HS-27A (cell line): ENCODE measurements around the gene SSNA1.

Source experiments
- DNase-seq: peaks from one replicate; pipeline ENCODE4 v3.0.0-alpha.2; 2012; ENCODE audit warnings: low read depth, missing footprints

Gene SSNA1

GRCh38 chr9:137184881-137185660 lies 3.4 kb upstream of the SSNA1 start:
- DNase-seq: no peak

GRCh38 chr9:137185921-137186320 lies 2.6 kb upstream of the SSNA1 start:
- DNase-seq: no peak

GRCh38 chr9:137186385-137186784 lies 2.1 kb upstream of the SSNA1 start:
- no peak for DNase-seq

GRCh38 chr9:137187386-137187785 lies 1.1 kb upstream of the SSNA1 start:
- no peak for DNase-seq

GRCh38 chr9:137188086-137188489 lies 388 bp upstream of the SSNA1 start:
- no peak for DNase-seq

GRCh38 chr9:137189297-137190295 lies 1.1 kb downstream of the SSNA1 start:
- DNase-seq: no peak

- no peak for DNase-seq
Measured at GRCh38 chr9:137190315-137190856, 1.9 kb downstream of the SSNA1 start.

GRCh38 chr9:137191245-137191644 lies 2.8 kb downstream of the SSNA1 start:
- no peak for DNase-seq

- no peak for DNase-seq
Measured at GRCh38 chr9:137191691-137192447, 3.4 kb downstream of the SSNA1 start.

GRCh38 chr9:137192448-137192780 lies 3.9 kb downstream of the SSNA1 start:
- no peak for DNase-seq

- DNase-seq: no peak
Measured at GRCh38 chr9:137192859-137193258, 4.4 kb downstream of the SSNA1 start.

GRCh38 chr9:137193771-137194170 lies 5.3 kb downstream of the SSNA1 start:
- no peak for DNase-seq

- no peak for DNase-seq
Measured at GRCh38 chr9:137194388-137194787, 5.9 kb downstream of the SSNA1 start.

- DNase-seq: no peak
Measured at GRCh38 chr9:137194909-137195308, 6.4 kb downstream of the SSNA1 start.

- no peak for DNase-seq
Measured at GRCh38 chr9:137195525-137196220, 7.2 kb downstream of the SSNA1 start.

- DNase-seq: no peak
Measured at GRCh38 chr9:137198051-137198901, 9.8 kb downstream of the SSNA1 start.

- DNase-seq: no peak
Measured at GRCh38 chr9:137198902-137199283, 10.4 kb downstream of the SSNA1 start.

- no peak for DNase-seq
Measured at GRCh38 chr9:137199411-137200121, 11.1 kb downstream of the SSNA1 start.

- DNase-seq: peak; percentile 82
Measured at GRCh38 chr9:137200311-137201204, 12.1 kb downstream of the SSNA1 start, which contains the start of gene TPRN. TSS of gene TPRN (minus strand) at chr9:137200741. CDS start at chr9:137200711, 30 bp downstream.
